ENCODE results near the gene C5orf63.
"Not testable (repeated sequence)": the region's sequence is repeated elsewhere in the genome, so short reads cannot be mapped to it uniquely, and the experiment has no call there.

C5orf63 gene

GRCh38 chr5:127028822-127029457 lies 44.4 kb downstream of the C5orf63 start:
- no peak for DNase-seq (ENCODE audit: low spot score in 2 of 2)
- Mint-ChIP-seq H3K36me3 (no peaks in the 10 kb centered on the region), H3K9me3 (no peaks in the 10 kb centered on the region), H3K27ac (no peak overlapping the region), H3K4me1 (peaks cover 14% of the 10 kb centered on the region), H3K4me3 (peak overlapping the region; percentile 73)
- no peak for ATAC-seq

GRCh38 chr5:127027539-127027938 lies 45.8 kb downstream of the C5orf63 start:
- H3K9me3 Mint-ChIP-seq, result no peaks in the 10 kb centered on the region
- no peak overlapping the region for H3K4me3 Mint-ChIP-seq
- DNase-seq (ENCODE audit: low spot score in 2 of 2), result no peak
- no peak overlapping the region for H3K27ac Mint-ChIP-seq
- no peak for ATAC-seq
- H3K36me3 Mint-ChIP-seq, result no peaks in the 10 kb centered on the region
- peaks cover 14% of the 10 kb centered on the region for H3K4me1 Mint-ChIP-seq

- H3K36me3 Mint-ChIP-seq, result no peaks in the 10 kb centered on the region
- peaks cover 6% of the 10 kb centered on the region for H3K4me1 Mint-ChIP-seq
- H3K4me3 Mint-ChIP-seq, result no peak overlapping the region
- DNase-seq (ENCODE audit: low spot score in 2 of 2), result no peak
- ATAC-seq, result no peak
- no peak overlapping the region for H3K27ac Mint-ChIP-seq
- no peaks in the 10 kb centered on the region for H3K9me3 Mint-ChIP-seq
Observed at GRCh38 chr5:127026166-127026565, 47.1 kb downstream of the C5orf63 start.

GRCh38 chr5:127025467-127025866 lies 47.8 kb downstream of the C5orf63 start:
- no peaks in the 10 kb centered on the region for H3K36me3 Mint-ChIP-seq
- no peak overlapping the region for H3K4me3 Mint-ChIP-seq
- H3K4me1 Mint-ChIP-seq, result peaks cover 6% of the 10 kb centered on the region
- no peak for DNase-seq (ENCODE audit: low spot score in 2 of 2)
- ATAC-seq, result no peak
- no peaks in the 10 kb centered on the region for H3K9me3 Mint-ChIP-seq
- no peak overlapping the region for H3K27ac Mint-ChIP-seq

- no peak for DNase-seq (ENCODE audit: low spot score in 2 of 2)
- H3K9me3 Mint-ChIP-seq, result no peaks in the 10 kb centered on the region
- H3K36me3 Mint-ChIP-seq, result no peaks in the 10 kb centered on the region
- no peak overlapping the region for H3K4me3 Mint-ChIP-seq
- peaks cover 6% of the 10 kb centered on the region for H3K4me1 Mint-ChIP-seq
- ATAC-seq, result no peak
- no peak overlapping the region for H3K27ac Mint-ChIP-seq
Observed at GRCh38 chr5:127024821-127025220, 48.5 kb downstream of the C5orf63 start.

- DNase-seq (ENCODE audit: low spot score in 2 of 2); H3K9me3 Mint-ChIP-seq; H3K27ac Mint-ChIP-seq; H3K36me3 Mint-ChIP-seq; H3K4me1 Mint-ChIP-seq; H3K4me3 Mint-ChIP-seq: not testable (repeated sequence)
- ATAC-seq, result peak; percentile 58
Observed at GRCh38 chr5:127023552-127024191, 49.6 kb downstream of the C5orf63 start.

- no peak for DNase-seq (ENCODE audit: low spot score in 2 of 2)
- no peaks in the 10 kb centered on the region for H3K36me3 Mint-ChIP-seq
- ATAC-seq, result no peak
- no peak overlapping the region for H3K4me3 Mint-ChIP-seq
- H3K9me3 Mint-ChIP-seq, result no peaks in the 10 kb centered on the region
- H3K27ac Mint-ChIP-seq, result no peak overlapping the region
- H3K4me1 Mint-ChIP-seq, result no peaks in the 10 kb centered on the region
Observed at GRCh38 chr5:127022846-127023245, 50.5 kb downstream of the C5orf63 start.

GRCh38 chr5:127019928-127020327 lies 53.4 kb downstream of the C5orf63 start:
- ATAC-seq (no peak), DNase-seq (ENCODE audit: low spot score in 2 of 2) (no peak)
- Mint-ChIP-seq H3K4me3 (no peak overlapping the region), H3K4me1 (no peaks in the 10 kb centered on the region), H3K36me3 (no peaks in the 10 kb centered on the region), H3K9me3 (no peaks in the 10 kb centered on the region), H3K27ac (no peak overlapping the region)

- H3K4me1 Mint-ChIP-seq; H3K27ac Mint-ChIP-seq; H3K36me3 Mint-ChIP-seq; ATAC-seq; H3K4me3 Mint-ChIP-seq; DNase-seq (ENCODE audit: low spot score in 2 of 2); H3K9me3 Mint-ChIP-seq: not testable (repeated sequence)
Observed at GRCh38 chr5:127016722-127017121, 56.6 kb downstream of the C5orf63 start.

- H3K4me1 Mint-ChIP-seq, result no peaks in the 10 kb centered on the region
- H3K9me3 Mint-ChIP-seq, result no peaks in the 10 kb centered on the region
- no peak overlapping the region for H3K27ac Mint-ChIP-seq
- no peaks in the 10 kb centered on the region for H3K36me3 Mint-ChIP-seq
- no peak overlapping the region for H3K4me3 Mint-ChIP-seq
- ATAC-seq, result no peak
- DNase-seq (ENCODE audit: low spot score in 2 of 2), result no peak
Observed at GRCh38 chr5:127015716-127016115, 57.6 kb downstream of the C5orf63 start.

- H3K36me3 Mint-ChIP-seq, result no peaks in the 10 kb centered on the region
- H3K27ac Mint-ChIP-seq, result no peak overlapping the region
- no peaks in the 10 kb centered on the region for H3K4me1 Mint-ChIP-seq
Observed at GRCh38 chr5:127014573-127014972, 58.7 kb downstream of the C5orf63 start.

GRCh38 chr5:127013407-127013806 lies 59.9 kb downstream of the C5orf63 start:
- Mint-ChIP-seq H3K27ac (no peak overlapping the region), H3K4me3 (no peak overlapping the region), H3K4me1 (no peaks in the 10 kb centered on the region), H3K36me3 (no peaks in the 10 kb centered on the region), H3K9me3 (no peaks in the 10 kb centered on the region)
- DNase-seq (ENCODE audit: low spot score in 2 of 2) (no peak), ATAC-seq (no peak)

More at GRCh38 chr5:127014573-127014972, 58.7 kb downstream of the C5orf63 start:
- Mint-ChIP-seq H3K9me3 (no peaks in the 10 kb centered on the region), H3K4me3 (no peak overlapping the region)
- ATAC-seq (no peak), DNase-seq (ENCODE audit: low spot score in 2 of 2) (no peak)

- no peak for ATAC-seq
- Mint-ChIP-seq H3K4me1 (no peaks in the 10 kb centered on the region), H3K27ac (no peak overlapping the region), H3K4me3 (no peak overlapping the region), H3K9me3 (no peaks in the 10 kb centered on the region), H3K36me3 (no peaks in the 10 kb centered on the region)
- no peak for DNase-seq (ENCODE audit: low spot score in 2 of 2)
Observed at GRCh38 chr5:127012916-127013315, 60.4 kb downstream of the C5orf63 start.

GRCh38 chr5:127011961-127012644 lies 61.2 kb downstream of the C5orf63 start:
- H3K36me3 Mint-ChIP-seq, result no peaks in the 10 kb centered on the region
- H3K9me3 Mint-ChIP-seq, result no peaks in the 10 kb centered on the region
- DNase-seq (ENCODE audit: low spot score in 2 of 2), result no peak
- H3K27ac Mint-ChIP-seq, result no peak overlapping the region
- no peaks in the 10 kb centered on the region for H3K4me1 Mint-ChIP-seq
- no peak overlapping the region for H3K4me3 Mint-ChIP-seq
- peak; percentile 60 for ATAC-seq

GRCh38 chr5:127011153-127011552 lies 62.1 kb downstream of the C5orf63 start:
- H3K4me3 Mint-ChIP-seq, result no peak overlapping the region
- DNase-seq (ENCODE audit: low spot score in 2 of 2) (no peak), ATAC-seq (no peak)
- no peaks in the 10 kb centered on the region for H3K4me1 Mint-ChIP-seq
- no peak overlapping the region for H3K27ac Mint-ChIP-seq
- H3K36me3 Mint-ChIP-seq, result no peaks in the 10 kb centered on the region
- H3K9me3 Mint-ChIP-seq, result no peaks in the 10 kb centered on the region

- Mint-ChIP-seq H3K9me3 (no peaks in the 10 kb centered on the region), H3K36me3 (no peaks in the 10 kb centered on the region), H3K4me1 (no peaks in the 10 kb centered on the region), H3K4me3 (no peak overlapping the region), H3K27ac (no peak overlapping the region)
- DNase-seq (ENCODE audit: low spot score in 2 of 2) (no peak), ATAC-seq (no peak)
Observed at GRCh38 chr5:127010362-127010761, 62.9 kb downstream of the C5orf63 start.
